Suprapubic skin (tissue), 3 donors: ENCODE measurements around the gene VWA7.

ENCODE experiments used
- POLR2A ChIP-seq, 2 donors: fragments of 450-650 bp; IDR thresholded peaks; one replicate each; pipeline ENCODE4 v1.6.1; 2017; ENCODE audit warnings: antibody characterized with exemption in 2 of 2, mild to moderate bottlenecking in 2 of 2, moderate library complexity in 2 of 2
- TF ChIP-seq, protein P1 (sequence below), 2 donors: fragments of 200-600 bp in 1 of 2; fragments of 450-650 bp in 1 of 2; sonication (generic) in 1 of 2; IDR thresholded peaks; one replicate each; pipeline ENCODE4 v1.5.1; 2016 to 2019; ENCODE audit warnings: antibody characterized with exemption in 2 of 2, mild to moderate bottlenecking in 1 of 2, moderate library complexity in 1 of 2

DNA sequence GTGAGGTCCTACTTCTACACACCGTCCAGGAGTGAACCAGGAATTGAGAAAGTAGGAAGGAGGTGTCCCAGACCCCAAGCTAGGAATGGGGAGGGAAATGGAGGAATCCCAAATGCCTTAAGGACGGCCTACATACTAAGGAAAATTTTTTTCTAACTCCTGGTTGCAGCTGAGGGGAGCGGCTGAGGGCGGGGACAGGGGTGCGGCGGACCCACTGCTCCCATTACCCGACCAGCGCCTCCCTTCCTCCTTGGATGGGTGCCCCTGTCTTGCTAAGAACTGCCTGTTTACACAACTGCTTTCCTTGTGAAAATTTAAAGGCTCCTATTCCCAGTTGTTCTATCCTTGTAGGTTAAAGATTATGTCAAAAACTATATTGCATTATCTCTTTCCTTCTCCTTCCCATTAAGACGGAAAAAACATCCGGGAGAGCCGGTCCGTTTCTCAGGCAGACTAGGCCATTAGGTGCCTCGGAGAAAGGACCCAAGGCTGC, 49.7 kb upstream of the VWA7 start:
- TF ChIP-seq, protein P1, sequence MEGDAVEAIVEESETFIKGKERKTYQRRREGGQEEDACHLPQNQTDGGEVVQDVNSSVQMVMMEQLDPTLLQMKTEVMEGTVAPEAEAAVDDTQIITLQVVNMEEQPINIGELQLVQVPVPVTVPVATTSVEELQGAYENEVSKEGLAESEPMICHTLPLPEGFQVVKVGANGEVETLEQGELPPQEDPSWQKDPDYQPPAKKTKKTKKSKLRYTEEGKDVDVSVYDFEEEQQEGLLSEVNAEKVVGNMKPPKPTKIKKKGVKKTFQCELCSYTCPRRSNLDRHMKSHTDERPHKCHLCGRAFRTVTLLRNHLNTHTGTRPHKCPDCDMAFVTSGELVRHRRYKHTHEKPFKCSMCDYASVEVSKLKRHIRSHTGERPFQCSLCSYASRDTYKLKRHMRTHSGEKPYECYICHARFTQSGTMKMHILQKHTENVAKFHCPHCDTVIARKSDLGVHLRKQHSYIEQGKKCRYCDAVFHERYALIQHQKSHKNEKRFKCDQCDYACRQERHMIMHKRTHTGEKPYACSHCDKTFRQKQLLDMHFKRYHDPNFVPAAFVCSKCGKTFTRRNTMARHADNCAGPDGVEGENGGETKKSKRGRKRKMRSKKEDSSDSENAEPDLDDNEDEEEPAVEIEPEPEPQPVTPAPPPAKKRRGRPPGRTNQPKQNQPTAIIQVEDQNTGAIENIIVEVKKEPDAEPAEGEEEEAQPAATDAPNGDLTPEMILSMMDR (IDR thresholded peaks at IDR 0.05), result no peak
- TF ChIP-seq POLR2A (IDR thresholded peaks at IDR 0.05), result peak in 1 of 2 donors; percentile 48
